ENCODE data around the gene CDH12.

DNA sequence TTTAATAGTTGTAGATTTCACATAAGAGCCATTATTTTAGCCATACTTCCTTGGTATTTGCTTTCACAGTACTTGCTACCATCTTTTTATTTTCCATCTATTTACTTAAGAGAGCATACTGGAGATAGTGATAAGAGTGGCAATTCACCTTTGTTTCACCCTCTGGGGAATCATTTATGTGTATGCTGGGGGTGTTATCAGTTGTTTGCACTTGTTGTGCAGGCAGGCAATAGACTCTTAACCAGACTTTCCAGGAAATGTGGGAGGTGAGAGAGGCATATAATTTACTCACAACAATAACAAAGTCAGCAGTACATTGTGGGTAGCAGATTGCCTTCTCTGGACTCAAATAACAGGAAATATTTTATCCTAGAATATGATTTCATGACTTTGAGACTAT lies 1018.3 kb downstream of the CDH12 start:
- TF ChIP-seq, protein P1, sequence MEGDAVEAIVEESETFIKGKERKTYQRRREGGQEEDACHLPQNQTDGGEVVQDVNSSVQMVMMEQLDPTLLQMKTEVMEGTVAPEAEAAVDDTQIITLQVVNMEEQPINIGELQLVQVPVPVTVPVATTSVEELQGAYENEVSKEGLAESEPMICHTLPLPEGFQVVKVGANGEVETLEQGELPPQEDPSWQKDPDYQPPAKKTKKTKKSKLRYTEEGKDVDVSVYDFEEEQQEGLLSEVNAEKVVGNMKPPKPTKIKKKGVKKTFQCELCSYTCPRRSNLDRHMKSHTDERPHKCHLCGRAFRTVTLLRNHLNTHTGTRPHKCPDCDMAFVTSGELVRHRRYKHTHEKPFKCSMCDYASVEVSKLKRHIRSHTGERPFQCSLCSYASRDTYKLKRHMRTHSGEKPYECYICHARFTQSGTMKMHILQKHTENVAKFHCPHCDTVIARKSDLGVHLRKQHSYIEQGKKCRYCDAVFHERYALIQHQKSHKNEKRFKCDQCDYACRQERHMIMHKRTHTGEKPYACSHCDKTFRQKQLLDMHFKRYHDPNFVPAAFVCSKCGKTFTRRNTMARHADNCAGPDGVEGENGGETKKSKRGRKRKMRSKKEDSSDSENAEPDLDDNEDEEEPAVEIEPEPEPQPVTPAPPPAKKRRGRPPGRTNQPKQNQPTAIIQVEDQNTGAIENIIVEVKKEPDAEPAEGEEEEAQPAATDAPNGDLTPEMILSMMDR (IDR thresholded peaks at IDR 0.05) = no peak
- TF ChIP-seq POLR2A (IDR thresholded peaks at IDR 0.05) = no peak

All from lower leg skin (tissue), 3 donors.